Posterior cingulate gyrus (tissue), 11 donors: ENCODE data around the gene IKBKE.
A peak's percentile ranks its signal among the peaks of the same experiment; 100 is the strongest.
"Not testable (repeated sequence)": the region's sequence is repeated elsewhere in the genome, so short reads cannot be mapped to it uniquely, and the experiment has no call there.

Source experiments
- DNase-seq, 10 donors: peaks; one replicate each; pipeline versions ENCODE4 v3.0.0 to v3.0.0-alpha.2; 2020 to 2021; ENCODE audit warnings: mixed read lengths in 3 of 10
- intact Hi-C: fragments of 100-400 bp; cut with DNase I; formaldehyde crosslinking; loops from one replicate; pipeline ENCODE4 v1.15.1; 2023

The IKBKE gene

DNA sequence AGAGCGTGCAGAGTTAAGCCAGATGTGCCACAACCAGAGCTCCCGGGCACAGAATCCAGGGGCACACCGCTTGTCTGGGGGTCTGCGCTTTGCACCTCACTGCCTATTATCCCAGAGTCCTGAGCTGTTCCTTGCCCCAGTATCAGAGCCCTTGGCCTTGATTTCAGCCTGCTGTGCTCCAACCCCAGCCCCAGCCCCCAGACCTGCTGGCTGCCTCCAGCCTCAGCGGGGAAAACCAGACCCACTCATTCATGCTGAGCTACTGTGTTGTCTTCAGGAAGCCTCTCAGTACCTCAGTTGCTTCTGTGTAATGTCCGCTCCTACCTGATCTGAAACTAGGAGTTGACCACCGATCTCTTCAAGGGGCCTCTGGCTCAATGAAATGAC lies 1.1 kb downstream of the IKBKE start:
- intact Hi-C loops = no loop called here

DNA sequence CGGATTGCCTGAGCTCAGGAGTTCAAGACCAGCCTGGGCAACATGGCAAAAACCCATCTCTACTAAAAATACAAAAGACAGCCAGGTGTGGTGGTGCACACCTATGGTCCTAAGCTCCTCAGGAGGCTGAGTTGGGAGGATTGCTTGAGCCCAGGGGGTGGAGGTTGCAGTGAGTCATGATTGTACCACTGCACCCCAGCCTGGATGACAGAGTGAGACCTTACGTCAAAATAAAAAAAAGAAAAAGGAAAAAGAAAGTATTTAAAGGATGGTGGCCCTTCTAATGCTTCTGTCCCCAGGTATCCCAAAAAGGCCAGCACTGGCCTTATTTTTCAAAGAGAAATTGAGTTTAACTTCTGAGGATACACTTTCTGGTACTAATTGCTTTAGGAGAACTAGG lies 1.7 kb downstream of the IKBKE start:
- intact Hi-C loops = no loop called here
- no peak for DNase-seq

More for the DNA sequence above, 1.1 kb downstream of the IKBKE start:
- peak in 1 of 10 donors; percentile 55 for DNase-seq

DNA sequence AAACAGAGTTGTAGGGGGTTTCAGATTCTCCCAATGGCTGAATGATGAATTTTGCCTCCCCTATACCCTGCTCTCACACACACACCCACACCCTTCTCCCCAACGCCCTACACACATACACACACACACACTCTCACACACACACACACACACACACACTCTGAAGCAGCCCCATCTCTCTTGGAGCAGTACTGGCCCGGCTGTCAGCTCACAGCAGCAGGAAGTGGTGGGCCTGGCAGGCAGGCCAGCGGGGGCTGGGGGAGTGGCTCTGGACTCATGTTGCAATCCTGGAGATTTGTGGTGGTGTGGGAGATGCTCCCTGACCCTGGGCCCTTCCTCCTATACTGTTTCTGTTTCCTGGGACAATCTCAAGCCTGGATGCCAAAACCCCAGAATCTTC lies 2.2 kb downstream of the IKBKE start:
- intact Hi-C loops = no loop called here
- peak in 1 of 10 donors; percentile 88 for DNase-seq

DNA sequence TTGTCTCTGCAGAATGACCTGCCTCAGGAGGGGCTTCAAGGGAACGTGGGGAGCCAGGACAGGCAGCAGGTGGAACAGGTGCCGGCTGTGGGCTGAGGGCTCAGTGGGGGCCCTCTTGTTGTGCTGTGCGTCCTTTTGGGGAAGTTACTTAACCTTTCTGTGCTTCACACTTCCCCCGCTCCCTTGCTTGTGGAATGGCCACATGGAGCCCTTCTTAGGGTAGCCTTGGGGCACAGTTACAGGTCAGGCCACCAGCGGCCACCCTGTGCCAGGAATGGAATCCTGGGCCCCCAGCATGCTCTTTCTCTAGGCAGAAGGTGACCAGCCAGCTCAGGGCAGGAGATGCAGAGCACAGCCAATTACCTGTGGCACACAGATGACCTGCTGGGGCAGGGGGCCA lies 2.6 kb downstream of the IKBKE start:
- intact Hi-C loops = no loop called here
- DNase-seq = peak in 1 of 10 donors; percentile 71

DNA sequence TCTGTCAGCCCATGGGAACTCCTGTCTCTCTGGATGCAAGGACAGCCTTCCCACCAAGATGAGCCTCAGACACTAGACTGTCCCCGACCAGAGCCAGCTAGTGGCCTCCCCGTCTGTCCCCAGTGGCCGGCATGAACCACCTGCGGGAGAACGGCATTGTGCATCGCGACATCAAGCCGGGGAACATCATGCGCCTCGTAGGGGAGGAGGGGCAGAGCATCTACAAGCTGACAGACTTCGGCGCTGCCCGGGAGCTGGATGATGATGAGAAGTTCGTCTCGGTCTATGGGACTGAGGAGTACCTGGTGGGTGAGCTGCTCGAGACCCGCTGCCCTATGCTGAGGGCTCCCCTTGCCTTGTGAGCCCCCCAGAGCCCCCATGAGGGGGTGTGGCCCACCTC lies 5.8 kb downstream of the IKBKE start:
- intact Hi-C loops = no loop called here
- peak in 1 of 10 donors; percentile 66 for DNase-seq

DNA sequence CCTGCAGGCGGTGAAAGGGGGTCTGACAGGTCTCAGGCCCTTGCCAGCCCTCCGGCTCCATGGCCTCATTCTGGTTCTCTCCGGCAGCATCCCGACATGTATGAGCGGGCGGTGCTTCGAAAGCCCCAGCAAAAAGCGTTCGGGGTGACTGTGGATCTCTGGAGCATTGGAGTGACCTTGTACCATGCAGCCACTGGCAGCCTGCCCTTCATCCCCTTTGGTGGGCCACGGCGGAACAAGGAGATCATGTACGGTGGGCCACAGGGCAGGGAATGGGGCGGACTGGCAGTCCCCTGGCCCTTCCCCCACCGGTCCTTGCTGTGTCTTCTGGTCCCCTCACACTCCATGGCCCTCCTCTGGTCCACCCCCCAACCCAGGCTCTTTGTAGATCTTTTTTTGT lies 6.3 kb downstream of the IKBKE start:
- intact Hi-C loops = no loop called here
- peak in 2 of 10 donors; percentile 26 to 49 for DNase-seq

DNA sequence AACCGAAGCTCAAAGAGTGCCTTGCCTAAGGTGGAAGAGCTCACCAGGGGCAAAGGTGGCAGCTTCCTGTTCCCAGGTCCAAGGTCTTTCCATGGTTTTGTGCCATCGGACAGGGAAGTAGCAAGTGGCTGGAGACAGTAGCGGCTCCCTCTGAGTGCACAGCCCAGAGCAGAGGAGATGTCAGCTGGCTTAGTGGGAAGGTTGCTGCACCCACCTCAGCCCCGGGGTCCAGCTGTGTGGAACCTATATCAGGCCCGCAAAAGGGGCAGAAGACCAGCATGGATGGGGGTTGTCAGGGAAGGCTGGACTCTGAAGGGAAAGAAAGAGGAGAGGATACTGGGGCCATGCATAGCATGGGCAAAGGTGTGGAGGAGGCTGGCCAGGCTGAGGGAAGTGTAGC lies 6.8 kb downstream of the IKBKE start:
- intact Hi-C loops = no loop called here
- DNase-seq = peak in 2 of 10 donors; percentile 21 to 52

DNA sequence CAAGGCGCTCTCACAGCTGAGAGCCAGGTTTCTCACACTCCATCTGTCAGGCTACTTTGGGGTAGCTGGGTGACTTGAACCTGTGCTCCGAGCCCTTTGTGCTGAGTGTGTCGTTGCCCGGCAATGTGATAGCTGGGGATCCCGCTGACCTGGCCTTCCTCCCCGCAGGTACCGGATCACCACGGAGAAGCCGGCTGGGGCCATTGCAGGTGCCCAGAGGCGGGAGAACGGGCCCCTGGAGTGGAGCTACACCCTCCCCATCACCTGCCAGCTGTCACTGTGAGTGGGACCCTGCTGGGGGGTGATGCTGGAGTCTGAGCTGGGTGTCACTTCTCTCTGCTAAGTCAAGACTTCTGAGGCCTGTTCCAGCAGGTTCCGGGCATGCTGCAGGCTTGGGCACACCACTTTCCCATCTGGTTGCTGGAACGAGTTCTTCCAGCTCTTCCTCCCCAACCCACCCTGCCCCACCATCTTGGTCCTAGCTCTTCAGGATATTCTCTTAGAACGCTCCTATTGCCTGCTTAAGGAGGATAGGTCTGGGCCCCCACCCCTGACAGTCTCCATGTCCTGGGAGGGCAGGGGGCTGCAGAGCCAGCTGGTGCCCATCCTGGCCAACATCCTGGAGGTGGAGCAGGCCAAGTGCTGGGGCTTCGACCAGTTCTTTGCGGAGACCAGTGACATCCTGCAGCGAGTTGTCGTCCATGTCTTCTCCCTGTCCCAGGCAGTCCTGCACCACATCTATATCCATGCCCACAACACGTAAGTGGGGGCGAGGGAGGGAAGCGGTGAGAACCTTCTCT lies 7.5 kb downstream of the IKBKE start:
- DNase-seq = peak in 2 of 10 donors; percentile 52 to 70
- intact Hi-C loops = no loop called here

DNA sequence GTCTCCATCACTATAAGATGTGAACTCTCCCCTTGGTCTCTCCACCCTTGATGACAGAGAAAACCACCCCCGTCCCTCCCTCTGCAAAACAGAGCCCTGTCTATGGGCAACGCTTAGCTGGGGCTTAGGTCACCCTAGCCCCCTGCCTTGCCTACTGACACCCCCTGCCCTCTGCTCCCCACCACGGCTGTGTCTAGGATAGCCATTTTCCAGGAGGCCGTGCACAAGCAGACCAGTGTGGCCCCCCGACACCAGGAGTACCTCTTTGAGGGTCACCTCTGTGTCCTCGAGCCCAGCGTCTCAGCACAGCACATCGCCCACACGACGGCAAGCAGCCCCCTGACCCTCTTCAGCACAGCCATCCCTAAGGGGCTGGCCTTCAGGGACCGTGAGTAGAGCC lies 8.5 kb downstream of the IKBKE start:
- peak in 1 of 10 donors; percentile 38 for DNase-seq

DNA sequence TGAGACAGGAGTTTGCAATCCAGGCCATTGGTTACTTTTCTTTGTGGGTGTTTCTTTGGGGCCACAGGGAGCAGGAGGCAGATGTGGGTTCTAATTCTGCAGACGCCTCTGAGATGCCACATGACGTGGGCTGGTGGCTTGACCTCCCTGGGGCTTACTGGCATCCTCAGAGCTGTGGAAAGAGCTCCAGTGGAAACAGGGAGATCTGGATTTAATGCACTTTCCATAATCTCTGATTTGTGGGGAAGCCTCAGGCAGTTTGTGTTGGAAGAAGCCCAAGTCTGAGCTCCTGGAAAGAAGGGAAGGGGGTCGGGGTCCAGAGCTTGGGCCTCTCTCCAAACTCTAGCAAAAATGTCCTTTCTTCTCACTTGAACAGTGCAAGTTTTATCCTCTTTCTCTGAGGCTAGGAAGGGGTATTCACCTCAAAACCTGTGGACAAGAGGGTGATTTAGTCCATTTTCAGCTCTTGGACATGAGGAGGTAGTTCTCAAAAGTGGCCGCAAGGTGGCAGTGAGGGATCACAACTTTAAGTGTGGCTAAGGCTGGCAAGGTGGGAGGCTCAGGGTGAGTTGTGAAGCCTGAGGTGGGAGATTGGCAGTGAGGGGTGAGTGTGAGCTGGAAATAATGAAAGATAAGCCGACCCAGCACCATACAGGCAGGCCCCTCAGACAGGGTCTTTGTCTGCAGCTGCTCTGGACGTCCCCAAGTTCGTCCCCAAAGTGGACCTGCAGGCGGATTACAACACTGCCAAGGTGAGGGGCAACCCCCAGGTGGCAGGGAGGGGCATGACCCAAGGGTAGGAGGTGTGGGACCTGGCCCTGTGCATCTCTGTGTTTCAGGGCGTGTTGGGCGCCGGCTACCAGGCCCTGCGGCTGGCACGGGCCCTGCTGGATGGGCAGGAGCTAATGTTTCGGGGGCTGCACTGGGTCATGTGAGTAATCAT lies 9.2 kb downstream of the IKBKE start:
- intact Hi-C loops = no loop called here
- peak in 8 of 10 donors; percentile 50 to 93 (median 70) for DNase-seq

More for the DNA sequence above, 8.5 kb downstream of the IKBKE start:
- intact Hi-C loops = no loop called here

DNA sequence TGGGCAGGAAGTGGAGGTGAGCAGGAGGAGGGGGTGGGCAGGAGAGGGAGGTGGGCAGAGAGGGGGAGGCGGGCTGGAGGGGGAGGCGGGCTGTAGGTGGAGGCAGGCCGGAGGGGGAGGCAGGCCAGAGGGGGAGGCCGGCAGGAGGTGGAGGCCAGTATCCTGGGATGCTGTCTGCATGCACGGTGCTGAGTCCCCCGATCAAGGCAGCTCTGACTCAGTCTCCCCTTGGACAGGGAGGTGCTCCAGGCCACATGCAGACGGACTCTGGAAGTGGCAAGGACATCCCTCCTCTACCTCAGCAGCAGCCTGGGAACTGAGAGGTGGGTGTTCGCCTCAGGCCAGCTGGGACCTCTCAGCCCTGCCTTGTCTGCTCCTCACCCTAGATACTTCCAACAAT lies 9.9 kb downstream of the IKBKE start:
- intact Hi-C loops = no loop called here
- peak in 1 of 10 donors; percentile 63 for DNase-seq

DNA sequence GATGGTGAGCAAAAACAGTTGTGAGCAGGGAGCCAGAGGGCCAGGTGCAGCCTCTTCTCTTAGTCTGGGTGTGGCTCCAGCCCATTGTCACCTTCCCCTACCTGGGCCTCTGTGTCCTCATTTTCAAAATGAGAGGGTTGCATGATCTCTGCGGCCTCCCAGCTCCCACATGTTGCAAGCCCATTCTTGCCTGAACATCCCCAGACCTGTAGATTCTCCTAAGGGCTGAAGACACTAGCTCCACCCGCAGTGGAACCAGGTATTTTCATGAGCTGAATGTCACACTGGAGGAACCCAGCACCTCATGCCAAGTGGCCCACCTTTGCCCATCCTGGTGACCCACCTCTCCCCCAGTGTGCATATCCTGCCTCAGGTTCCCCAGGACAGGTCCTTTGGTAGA lies 12.3 kb downstream of the IKBKE start:
- peak in 1 of 10 donors; percentile 16 for DNase-seq
- intact Hi-C loops = no loop called here

DNA sequence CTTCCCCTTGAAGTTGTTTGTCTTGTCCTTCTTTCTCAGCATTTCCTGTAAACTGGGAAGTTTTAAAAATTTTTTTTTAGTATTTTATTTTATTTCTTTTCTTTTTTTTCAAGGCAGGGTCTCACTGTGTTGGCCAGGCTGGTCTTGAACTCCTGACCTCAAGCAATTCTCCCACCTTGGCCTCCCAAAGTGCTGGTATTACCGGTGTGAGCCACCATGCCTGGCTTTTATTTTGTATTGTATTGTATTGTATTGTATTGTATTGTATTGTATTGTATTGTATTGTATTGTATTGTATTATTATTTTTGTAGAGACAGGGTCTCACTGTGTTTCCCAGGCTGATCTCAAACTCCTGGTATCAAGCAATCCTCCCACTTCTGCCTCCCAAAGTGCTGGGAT lies 13.6 kb downstream of the IKBKE start:
- DNase-seq, intact Hi-C loops: not testable (repeated sequence)

DNA sequence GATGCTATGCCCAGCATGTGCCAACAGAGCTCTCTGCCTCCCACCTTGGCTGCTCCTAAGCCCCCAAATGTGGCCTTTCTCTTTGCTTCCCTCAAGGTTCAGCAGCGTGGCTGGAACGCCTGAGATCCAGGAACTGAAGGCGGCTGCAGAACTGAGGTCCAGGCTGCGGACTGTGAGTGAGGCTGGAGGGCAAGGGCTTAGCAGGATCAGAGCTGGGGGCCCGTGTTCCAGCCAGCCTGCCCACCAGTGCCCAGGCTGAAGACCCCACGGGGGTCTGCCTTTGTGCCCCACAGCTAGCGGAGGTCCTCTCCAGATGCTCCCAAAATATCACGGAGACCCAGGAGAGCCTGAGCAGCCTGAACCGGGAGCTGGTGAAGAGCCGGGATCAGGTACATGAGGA lies 14.6 kb downstream of the IKBKE start:
- intact Hi-C loops = no loop called here

DNA sequence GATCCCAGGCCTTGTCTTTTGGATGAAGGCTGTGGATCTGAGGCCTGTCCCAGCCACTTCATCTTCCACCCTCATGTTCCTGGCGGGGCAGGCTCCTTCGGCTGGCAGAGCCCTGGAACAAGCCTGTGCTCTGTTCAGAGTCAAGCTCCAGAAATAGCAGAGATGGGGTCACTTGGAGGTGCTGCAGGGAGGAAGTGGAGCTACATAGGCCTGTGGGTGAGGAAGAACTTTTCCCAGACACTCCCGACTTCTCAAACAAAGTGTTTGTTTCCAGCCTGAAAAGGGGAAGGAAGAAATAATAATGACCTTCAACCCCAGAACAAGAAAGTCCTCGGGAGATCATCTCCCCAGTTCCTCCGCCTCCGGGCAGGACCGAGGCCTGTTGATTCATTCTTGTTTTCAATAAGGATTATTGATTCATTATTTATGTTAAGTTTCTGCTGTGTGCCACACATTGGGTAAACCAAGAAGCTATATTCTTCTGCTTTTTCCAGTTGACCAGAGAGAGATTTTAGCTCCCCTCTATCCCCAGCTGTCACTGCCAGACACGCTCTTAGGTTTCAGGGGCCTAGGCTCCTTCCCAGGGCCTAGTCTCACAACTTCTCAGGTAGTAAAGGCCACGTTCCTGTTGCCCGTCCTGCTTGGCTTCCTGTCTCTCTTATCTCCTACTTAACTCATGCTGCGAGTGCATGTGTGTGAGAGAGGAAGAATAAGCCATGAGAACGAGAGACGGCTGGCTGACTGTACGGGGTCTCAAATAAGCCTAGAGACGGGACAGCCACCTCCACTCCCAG lies 16.9 kb downstream of the IKBKE start:
- peak in 2 of 10 donors; percentile 26 to 27 for DNase-seq
- intact Hi-C loops = no loop called here

More for the DNA sequence above, 14.6 kb downstream of the IKBKE start:
- DNase-seq = peak in 1 of 10 donors; percentile 54

DNA sequence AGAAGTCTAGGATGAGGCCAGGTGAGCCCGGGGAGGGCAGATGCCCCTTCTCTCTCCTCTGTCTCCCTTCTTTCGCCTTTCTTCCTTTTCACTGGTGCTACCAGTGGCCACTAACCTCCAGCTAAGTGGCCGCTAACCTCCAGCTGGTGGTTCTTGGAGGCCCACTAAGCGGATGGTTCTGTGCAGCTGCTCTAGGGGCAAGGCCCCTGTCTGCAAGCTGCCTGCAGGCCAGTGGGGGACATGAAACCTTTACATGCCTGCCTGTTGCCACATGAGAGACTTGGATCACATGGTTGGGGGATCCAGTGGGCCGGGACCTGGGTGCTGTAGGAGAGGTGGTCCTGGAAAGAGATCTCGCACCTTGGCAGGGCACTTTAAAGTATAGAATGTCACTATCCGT lies 17.7 kb downstream of the IKBKE start:
- intact Hi-C loops = no loop called here
- peak in 3 of 10 donors; percentile 5 to 61 (median 21) for DNase-seq

DNA sequence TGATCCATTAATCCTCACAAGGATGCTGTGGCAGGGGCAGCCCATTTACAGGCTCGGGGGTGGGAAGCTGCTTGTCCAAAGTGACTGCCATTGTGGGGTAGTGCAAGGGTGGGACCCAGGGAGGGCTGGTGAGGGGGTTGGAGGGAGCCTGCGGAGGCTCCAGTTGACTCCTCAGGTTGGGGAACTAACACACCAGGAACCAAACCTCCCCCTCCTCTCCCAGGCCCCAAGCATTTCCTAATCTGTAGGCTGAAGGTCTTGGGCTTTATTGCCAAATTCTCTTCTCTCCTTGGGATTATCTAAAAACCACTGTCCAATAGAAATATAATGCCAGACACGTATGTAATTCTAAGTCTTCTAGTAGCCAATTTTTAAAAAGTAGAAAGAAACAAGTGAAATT lies 18.2 kb downstream of the IKBKE start:
- peak in 1 of 10 donors; percentile 16 for DNase-seq
- intact Hi-C loops = no loop called here

DNA sequence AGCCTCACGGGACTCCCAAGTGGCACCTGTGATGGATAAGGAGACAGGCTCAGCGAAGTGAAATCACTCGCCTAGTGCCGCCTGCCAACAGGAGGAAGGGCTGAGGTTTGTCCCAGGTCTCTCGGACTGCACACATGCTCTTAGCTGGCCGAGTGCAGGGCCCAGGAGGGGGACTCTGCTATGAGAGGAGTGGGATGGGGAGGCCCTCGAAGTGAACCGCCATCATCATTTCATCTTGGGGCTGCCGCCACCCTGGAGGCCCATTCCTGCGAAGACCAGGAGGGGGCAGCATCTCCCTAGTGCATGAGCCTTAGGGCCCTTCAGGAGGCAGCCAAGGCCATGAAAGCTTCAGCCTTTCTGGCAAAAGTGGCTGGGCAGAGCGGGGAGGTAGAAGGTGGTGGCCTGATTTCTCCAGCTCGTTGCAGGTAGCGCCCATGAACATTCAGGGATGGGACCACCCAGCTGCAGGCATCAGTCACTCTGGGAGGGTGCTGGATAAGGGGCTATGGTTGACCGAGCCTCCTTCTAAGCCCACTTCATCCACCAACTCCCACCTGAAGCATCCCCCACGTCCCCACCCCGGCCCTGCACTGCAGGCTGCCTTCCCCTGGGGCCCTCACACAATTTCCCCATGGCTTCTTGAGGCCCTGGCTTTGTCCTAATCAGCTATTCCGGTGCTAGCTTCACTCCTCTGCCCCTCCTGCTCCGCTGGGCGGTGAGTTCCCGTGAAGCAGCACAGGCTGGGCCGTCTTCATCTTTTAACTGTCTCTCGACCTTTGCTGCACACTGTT lies 19.9 kb downstream of the IKBKE start:
- DNase-seq = peak; percentile 43 to 96 (median 80)
- intact Hi-C loops = loop anchor here (5.0 to 10.0 kb wide), 2 partner anchors 92 to 495 kb away; no protein-coding TSS in a partner anchor

DNA sequence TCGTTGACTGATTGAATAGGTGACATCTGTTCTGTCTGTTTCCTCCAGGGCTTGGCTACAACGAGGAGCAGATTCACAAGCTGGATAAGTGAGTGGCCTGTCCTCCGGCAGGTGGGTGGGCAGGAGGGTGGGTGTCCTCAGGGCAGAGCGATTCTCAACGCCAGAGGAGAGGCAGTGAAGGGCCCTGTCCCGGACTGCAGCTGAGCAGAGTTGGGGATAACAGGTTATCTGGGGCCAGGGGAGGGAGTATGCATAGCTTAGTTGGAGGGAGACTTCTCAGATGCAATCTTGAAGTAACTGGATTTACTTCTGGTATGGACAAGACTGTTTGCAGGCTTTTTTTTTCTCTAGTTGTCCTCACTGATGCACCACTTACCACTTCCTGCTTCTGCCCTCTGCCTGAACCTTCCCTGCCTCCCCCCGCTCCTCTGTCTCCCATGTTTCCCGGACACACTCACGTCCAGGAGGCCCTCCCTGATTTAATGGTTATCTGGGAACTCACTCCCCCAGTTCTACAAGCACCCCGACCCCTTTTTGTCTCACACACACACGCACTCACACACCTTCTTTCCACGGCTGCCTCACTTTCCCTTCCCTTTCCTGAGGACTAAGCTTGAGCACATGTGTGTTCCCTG lies 20.6 kb downstream of the IKBKE start:
- peak in 2 of 10 donors; percentile 8 to 69 for DNase-seq
- intact Hi-C loops = loop anchor here (5.0 to 10.0 kb wide), 2 partner anchors 91 to 494 kb away; no protein-coding TSS in a partner anchor
